ENCODE results near the gene MT1M. TPM values are rescaled to one million over a fixed set of nuclear protein-coding genes. Genes with fewer than 3 reads are reported as not detected.
"Not testable (repeated sequence)": the region's sequence is repeated elsewhere in the genome, so short reads cannot be mapped to it uniquely, and the experiment has no call there.

Gene MT1M
- total RNA-seq, 1 experiment from 2014 or later = 1.8 TPM

GRCh38 chr16:56672171-56672570 lies 39.7 kb downstream of the MT1M start:
- H3K9me3 ChIP-seq (ENCODE audit: control insufficient read depth, insufficient read depth, low read depth, low read length); BruUV-seq (replicated peaks); H3K27ac ChIP-seq (ENCODE audit: low read length); DNase-seq (ENCODE audit: low read depth, low spot score); CTCF ChIA-PET; ATAC-seq; intact Hi-C loops (cut with micrococcal nuclease; ENCODE audit: unreplicated experiment); H3K36me3 ChIP-seq (ENCODE audit: control insufficient read depth, insufficient read depth, low read length); H3K4me1 ChIP-seq (ENCODE audit: control insufficient read depth, insufficient read depth, low read length); H3K27me3 ChIP-seq (ENCODE audit: control insufficient read depth, insufficient read depth, low read length); H3K4me3 ChIP-seq (ENCODE audit: low read depth in 2 of 2, low read length in 2 of 2); in situ Hi-C loops (cut with HindIII; ENCODE audit: low pct_unique_long_range_greater_than_20kb, low sequenced_read_pairs): not testable (repeated sequence)
- POLR2A ChIA-PET = interaction anchor here (0.6 kb wide), 1 partner anchor 43 kb away, joined by 3 read pairs; no protein-coding TSS in a partner anchor

GRCh38 chr16:56672761-56673536 lies 40.5 kb downstream of the MT1M start:
- POLR2A ChIA-PET = interaction anchor here (0.6 kb wide), 1 partner anchor 44 kb away, joined by 3 read pairs; no protein-coding TSS in a partner anchor
- no peak for ATAC-seq

More at GRCh38 chr16:56672761-56673536, 40.5 kb downstream of the MT1M start:
- no peak for DNase-seq (ENCODE audit: low read depth, low spot score)
- no peaks in the 10 kb centered on the region for H3K4me1 ChIP-seq (ENCODE audit: control insufficient read depth, insufficient read depth, low read length)
- BruUV-seq (replicated peaks) = no TSS peak
- no peaks in the 10 kb centered on the region for H3K9me3 ChIP-seq (ENCODE audit: control insufficient read depth, insufficient read depth, low read depth, low read length)
- in situ Hi-C loops (cut with HindIII; ENCODE audit: low pct_unique_long_range_greater_than_20kb, low sequenced_read_pairs) (no loop called here), intact Hi-C loops (cut with micrococcal nuclease; ENCODE audit: unreplicated experiment) (no loop called here)
- TF ChIP-seq POLR2AphosphoS5 (IDR thresholded peaks at IDR 0.05; ENCODE audit: low read depth, low read length) (no peak), SIN3A (IDR thresholded peaks at IDR 0.05; ENCODE audit: borderline replicate concordance, insufficient read depth, low read depth, low read length) (no peak), TCF7L2 (IDR thresholded peaks at IDR 0.05; ENCODE audit: low read depth, low read length) (no peak), REST (IDR thresholded peaks at IDR 0.05; ENCODE audit: insufficient read depth in 1 of 2, low read depth in 2 of 2, low read length in 1 of 2) (no peak), CTCF (IDR thresholded peaks at IDR 0.05) (no peak)
- no peak overlapping the region for H3K27ac ChIP-seq (ENCODE audit: low read length)
- CTCF ChIA-PET = interaction anchor here (0.6 to 1.4 kb wide), 2 partner anchors 23 to 29 kb away, joined by 5 to 6 read pairs; no protein-coding TSS in a partner anchor
- no peaks in the 10 kb centered on the region for H3K36me3 ChIP-seq (ENCODE audit: control insufficient read depth, insufficient read depth, low read length)
- no peak overlapping the region for H3K4me3 ChIP-seq (ENCODE audit: low read depth in 2 of 2, low read length in 2 of 2)
- H3K27me3 ChIP-seq (ENCODE audit: control insufficient read depth, insufficient read depth, low read length) = no peaks in the 10 kb centered on the region

Data from Panc1 (cell line).